Heart left ventricle (tissue), 16 donors: ENCODE data around the gene CHN2. TPM values are rescaled to one million over a fixed set of nuclear protein-coding genes. Genes with fewer than 3 reads are reported as not detected.

Experiments
- ATAC-seq, 4 donors: fragments of 200-7000 bp; cut with Tn5 transposase; one replicate each; pipeline ENCODE4 v1.9.1; 2020 to 2022; ENCODE audit warnings: moderate library complexity in 4 of 4, mild to moderate bottlenecking in 3 of 4, moderate number of reproducible peaks in 1 of 4
- DNase-seq, 5 donors: peaks; one replicate each; pipeline ENCODE4 v3.0.0-alpha.2; 2020
- H3K27ac ChIP-seq, 12 donors: fragments of 200-600 bp; sonication (generic) in 4 of 12; one replicate each; pipeline versions ENCODE4 v1.5.0 to v1.8.0; 2016 to 2022; ENCODE audit warnings: mild to moderate bottlenecking in 2 of 12
- H3K27me3 ChIP-seq, 9 donors: fragments of 200-600 bp; sonication (generic) in 2 of 9; one replicate each; pipeline versions ENCODE4 v1.5.1 to v1.8.0; 2016 to 2022; ENCODE audit warnings: mild to moderate bottlenecking in 3 of 9
- H3K36me3 ChIP-seq, 9 donors: fragments of 200-600 bp; sonication (generic) in 2 of 9; one replicate each; pipeline versions ENCODE4 v1.5.0 to v1.8.0; 2018 to 2022; ENCODE audit warnings: mild to moderate bottlenecking in 2 of 9
- H3K4me1 ChIP-seq, 12 donors: fragments of 200-600 bp; sonication (generic) in 4 of 12; one replicate each; pipeline versions ENCODE4 v1.5.0 to v1.8.0; 2016 to 2022; ENCODE audit warnings: mild to moderate bottlenecking in 3 of 12
- H3K4me3 ChIP-seq, 12 donors: fragments of 200-600 bp; sonication (generic) in 4 of 12; one replicate each; pipeline versions ENCODE4 v1.5.0 to v1.8.0; 2017 to 2022; ENCODE audit warnings: mild to moderate bottlenecking in 9 of 12, moderate library complexity in 4 of 12
- H3K9me3 ChIP-seq, 12 donors: fragments of 200-600 bp; sonication (generic) in 4 of 12; one replicate each; pipeline versions ENCODE4 v1.5.0 to v1.8.0; 2016 to 2022; ENCODE audit warnings: mild to moderate bottlenecking in 1 of 12
- POLR2A ChIP-seq, 2 donors: fragments of 450-650 bp; IDR thresholded peaks; one replicate each; pipeline ENCODE4 v1.6.1; 2017; ENCODE audit warnings: antibody characterized with exemption in 2 of 2, mild to moderate bottlenecking in 2 of 2, moderate library complexity in 2 of 2
- WGBS, 4 donors: extraction: QIAGEN DNeasy Blood & Tissue Kit in 2 of 4; methylation state at CpG; one replicate each; pipeline versions ENCODE4 v1.1.5 to v1.1.7; 2013 to 2018; 5-methylcytosine and 5-hydroxymethylcytosine counted together
- intact Hi-C, 10 donors: fragments of 100-400 bp; cut with DNase I; formaldehyde crosslinking; loops; one replicate each; pipeline versions ENCODE4 v1.11.1 to v1.14.2; 2022
- polyA plus RNA-seq, 2 donors: library from polyadenylated mRNA; stranded (reverse); fragments of 200-250 nt; gene quantifications; one replicate each; pipeline ENCODE4 v1.2.3, GENCODE V29; 2013
- total RNA-seq, 9 donors: library from RNA; depleted of rRNA in 2 of 9; stranded (reverse); fragments of >200 nt in 2 of 9; fragmentation: NEBNext Ultra II Directional in 3 of 9; extraction: Animal tissue kit (Norgen Biotek cat#: 25700) in 3 of 9; gene quantifications; one replicate each; pipeline versions ENCODE4 v1.1.0 to v1.2.4, GENCODE V29; 2016 to 2023
- TF ChIP-seq, protein P1 (sequence below), 12 donors: fragments of 200-600 bp; sonication (generic) in 4 of 12; IDR thresholded peaks; one replicate each; pipeline versions ENCODE4 v1.5.0 to v1.8.0; 2018 to 2022; ENCODE audit warnings: antibody characterized with exemption in 12 of 12, mild to moderate bottlenecking in 5 of 12
- donor health status: ischemic (EF 13 %, LVEDD 7.1; RV severe dilation, severe dysfunction).
- donor health status: healthy with polysubstance abuse.
- donor health status: DM: no; HTN: yes; CAD: no.
- donor health status: DM: no; HTN: no; CAD: no.
- donor health status: ischemic (EF 25% LVEDD 6.9; RV normal size, moderate dysfunction).
- donor health status: ischemic (EF 25% LVEDD 5.7; RV mildly dilated, moderate dysfunction).
- donor health status: healthy.
- donor health status: DM: yes; HTN: yes; CAD: no.
- donor health status: ischemic (EF 35%, LVEDD 5.7; RV mildly dilated, moderate dysfunction).
- donor health status: nonischemic (EF 11% LVEDD 7.7; RV severe dilation, severe dysfunction).
- donor health status: DM: yes; HTN: yes; CAD: no.
- donor health status: PGD.
- donor health status: ischemic (EF 29% LVEDD 5.4; RV normal size, mild dysfunction).
- donor health status: nonischemic (EF 23%, LVEDD 6.1; RV moderate dilation, normal function).

CHN2 gene
- total and polyA plus RNA-seq, 11 donors: 11.2 to 54.4 (median 33.6) TPM

DNA sequence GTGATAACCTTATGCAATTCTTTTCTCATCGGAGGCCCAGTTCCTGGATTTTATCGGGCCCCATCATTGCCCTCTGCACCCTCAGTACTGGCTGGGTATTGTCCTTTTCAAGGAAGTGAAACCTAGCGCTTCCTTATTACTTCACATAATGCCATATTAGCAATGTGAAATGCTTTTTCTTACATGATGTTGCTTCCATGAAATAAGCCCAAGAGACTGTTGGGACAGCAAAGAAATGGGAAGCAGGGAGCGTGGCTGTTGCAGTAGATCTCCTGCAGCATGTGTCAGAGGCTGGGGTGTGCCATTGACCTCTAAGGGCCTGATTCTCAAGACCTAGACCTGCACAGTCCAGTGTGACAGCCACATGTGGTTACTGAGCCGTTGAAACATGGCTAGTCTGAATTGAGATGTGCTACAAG is 8.1 kb downstream of the CHN2 start:
- intact Hi-C loops: no loop called here
- Histone ChIP-seq H3K9me3 (no peaks in the 10 kb centered on the region), H3K27me3 (peaks cover 0 to 1% (median 0%) of the 10 kb centered on the region in 9 donors), H3K4me1 (peaks cover 0 to 39% (median 0%) of the 10 kb centered on the region in 12 donors), H3K36me3 (no peaks in the 10 kb centered on the region), H3K4me3 (no peak overlapping the region), H3K27ac (peak overlapping the region in 1 of 12 donors; percentile 28)
- no peak for TF ChIP-seq POLR2A (IDR thresholded peaks at IDR 0.05)
- TF ChIP-seq, protein P1, sequence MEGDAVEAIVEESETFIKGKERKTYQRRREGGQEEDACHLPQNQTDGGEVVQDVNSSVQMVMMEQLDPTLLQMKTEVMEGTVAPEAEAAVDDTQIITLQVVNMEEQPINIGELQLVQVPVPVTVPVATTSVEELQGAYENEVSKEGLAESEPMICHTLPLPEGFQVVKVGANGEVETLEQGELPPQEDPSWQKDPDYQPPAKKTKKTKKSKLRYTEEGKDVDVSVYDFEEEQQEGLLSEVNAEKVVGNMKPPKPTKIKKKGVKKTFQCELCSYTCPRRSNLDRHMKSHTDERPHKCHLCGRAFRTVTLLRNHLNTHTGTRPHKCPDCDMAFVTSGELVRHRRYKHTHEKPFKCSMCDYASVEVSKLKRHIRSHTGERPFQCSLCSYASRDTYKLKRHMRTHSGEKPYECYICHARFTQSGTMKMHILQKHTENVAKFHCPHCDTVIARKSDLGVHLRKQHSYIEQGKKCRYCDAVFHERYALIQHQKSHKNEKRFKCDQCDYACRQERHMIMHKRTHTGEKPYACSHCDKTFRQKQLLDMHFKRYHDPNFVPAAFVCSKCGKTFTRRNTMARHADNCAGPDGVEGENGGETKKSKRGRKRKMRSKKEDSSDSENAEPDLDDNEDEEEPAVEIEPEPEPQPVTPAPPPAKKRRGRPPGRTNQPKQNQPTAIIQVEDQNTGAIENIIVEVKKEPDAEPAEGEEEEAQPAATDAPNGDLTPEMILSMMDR (IDR thresholded peaks at IDR 0.05): no peak
- DNase-seq (peak in 2 of 5 donors; percentile 27 to 29), ATAC-seq (peak in 3 of 4 donors; percentile 57 to 79 (median 69))
- WGBS, 4 donors: 88 to 91% (median 90%) methylated on average over 5 of the region's 5 CpGs

- no peak for ATAC-seq
- intact Hi-C loops: no loop called here
- Histone ChIP-seq H3K4me3 (no peak overlapping the region), H3K27ac (no peak overlapping the region), H3K9me3 (no peaks in the 10 kb centered on the region), H3K27me3 (no peaks in the 10 kb centered on the region), H3K4me1 (peaks cover 0 to 41% (median 0%) of the 10 kb centered on the region in 12 donors), H3K36me3 (no peaks in the 10 kb centered on the region)
- no peak for TF ChIP-seq POLR2A (IDR thresholded peaks at IDR 0.05)
- TF ChIP-seq, protein P1 (IDR thresholded peaks at IDR 0.05): no peak
- WGBS, 4 donors: 84 to 89% (median 87%) methylated on average over 6 of the region's 6 CpGs
- no peak for DNase-seq
Observed at GRCh38 chr7:29204491-29205272, 10.1 kb downstream of the CHN2 start.

DNA sequence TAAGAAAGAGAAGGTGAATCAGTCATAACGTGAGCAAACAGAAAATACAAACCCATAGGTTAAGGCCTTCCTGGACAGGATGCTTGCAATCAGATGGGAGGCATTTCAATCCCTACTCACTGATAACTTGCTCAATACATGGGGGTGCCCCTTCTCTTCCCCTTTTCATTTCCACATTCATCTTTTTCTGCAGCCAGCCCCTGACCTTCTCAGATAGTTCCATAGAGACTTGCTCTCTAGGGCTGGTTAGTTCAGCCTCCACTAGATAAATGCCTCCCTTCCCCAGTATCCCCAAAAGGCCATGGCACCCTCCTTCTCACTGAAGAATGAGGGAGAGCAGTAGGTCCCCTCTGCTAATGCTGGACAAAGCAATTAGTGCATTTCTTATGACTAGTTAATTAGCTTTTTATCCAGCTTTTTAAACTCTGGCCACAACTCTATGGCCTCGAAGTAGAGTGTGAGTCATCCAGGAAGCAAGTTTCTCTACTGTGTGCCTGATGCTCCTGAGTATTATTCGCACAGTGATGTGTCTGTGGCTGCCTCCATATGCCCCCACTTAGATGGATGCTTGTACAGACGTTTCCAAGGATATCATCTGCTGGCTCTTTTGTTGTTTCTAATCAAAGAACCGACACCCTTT is 12.7 kb downstream of the CHN2 start:
- ATAC-seq (peak in 2 of 4 donors; percentile 39 to 46), DNase-seq (no peak)
- WGBS, 4 donors: 57 to 60% (median 59%) methylated on average over 5 of the region's 5 CpGs
- TF ChIP-seq POLR2A (IDR thresholded peaks at IDR 0.05): no peak
- TF ChIP-seq, protein P1 (IDR thresholded peaks at IDR 0.05): no peak
- peaks cover 0 to 32% (median 0%) of the 10 kb centered on the region in 12 donors for H3K4me1 ChIP-seq
- H3K4me3 ChIP-seq: no peak overlapping the region
- H3K36me3 ChIP-seq: no peaks in the 10 kb centered on the region
- H3K9me3 ChIP-seq: no peaks in the 10 kb centered on the region
- intact Hi-C loops: no loop called here
- H3K27me3 ChIP-seq: no peaks in the 10 kb centered on the region
- no peak overlapping the region for H3K27ac ChIP-seq
